A549 (cell line): ENCODE results near the gene THADA. TPM values are rescaled to one million over a fixed set of nuclear protein-coding genes. Genes with fewer than 3 reads are reported as not detected.

ENCODE experiments used
- ATAC-seq, 2 experiments: fragments of 200-7000 bp in 1 of 2; fragments of >200 bp in 1 of 2; cut with Nextera tagmentation in 1 of 2; cut with Tn5 transposase in 1 of 2; 3 replicates each; pipeline versions ENCODE4 v1.8.0 to v1.9.1; 2018 to 2020; ENCODE audit warnings: mild to moderate bottlenecking in 1 of 2, moderate library complexity in 1 of 2
- CTCF ChIA-PET: fragments of 300-600 bp; sonication (Branson Sonifier 250); formaldehyde crosslinking; extraction: SDS; loops from one replicate; lab custom pipeline; 2021; ENCODE audit warnings: antibody characterized with exemption, inconsistent platforms; lab: Yijun Ruan, JAX
- POLR2A ChIA-PET: fragments of 350-600 bp; formaldehyde crosslinking; extraction: SDS; loops from one replicate; lab custom pipeline; 2021; ENCODE audit warnings: antibody characterized with exemption, inconsistent platforms; lab: Yijun Ruan, JAX
- DNase-seq, 2 experiments: peaks; one replicate each; pipeline versions ENCODE4 v3.0.0 to v3.0.0-alpha.2; 2011 to 2016; ENCODE audit warnings: low read depth in 1 of 2, low spot score in 1 of 2
- FAIRE-seq: peaks from 2 replicates; lab custom pipeline; 2011; peaks lifted over from hg19 to GRCh38; lab: Jason Lieb, UNC
- H3K27ac ChIP-seq, 2 experiments: fragments of >200 bp; sonication (Bioruptor Twin); formaldehyde crosslinking; 3 replicates each; pipeline ENCODE4 v1.5.1; 2016 to 2017
- H3K4me1 ChIP-seq: fragments of >200 bp; sonication (Bioruptor Twin); formaldehyde crosslinking; 3 replicates; pipeline ENCODE4 v1.6.1; 2016
- H3K4me2 ChIP-seq: fragments of >200 bp; sonication (Bioruptor Twin); formaldehyde crosslinking; 3 replicates; pipeline ENCODE4 v1.6.1; 2016
- H3K4me3 ChIP-seq: fragments of >200 bp; sonication (Bioruptor Twin); formaldehyde crosslinking; 3 replicates; pipeline ENCODE4 v1.5.1; 2016
- H3K9me3 ChIP-seq: fragments of >200 bp; sonication (Bioruptor Twin); formaldehyde crosslinking; 3 replicates; pipeline ENCODE4 v1.6.1; 2016
- CBX2 ChIP-seq: fragments of 200-600 bp; sonication (generic); IDR thresholded peaks from 2 replicates; pipeline ENCODE4 v1.6.1; 2016; ENCODE audit warnings: low read depth, mild to moderate bottlenecking, borderline replicate concordance
- CHD2 ChIP-seq: fragments of 150-350 bp; IDR thresholded peaks from 2 replicates; pipeline ENCODE4 v1.6.1; 2014; ENCODE audit warnings: low read length; ENCODE audit not compliant: partially characterized antibody
- CTCF ChIP-seq: fragments of >200 bp; sonication (Bioruptor Twin); formaldehyde crosslinking; IDR thresholded peaks from 3 replicates; pipeline ENCODE4 v1.5.1; 2016
- EHF ChIP-seq: fragments of 250-450 bp; sonication (Bioruptor Pico); IDR thresholded peaks from 2 replicates; pipeline ENCODE4 v1.5.0; 2020; ENCODE audit warnings: mild to moderate bottlenecking
- EHMT2 ChIP-seq: fragments of 200-600 bp; sonication (generic); IDR thresholded peaks from 2 replicates; pipeline ENCODE4 v1.6.1; 2016; ENCODE audit warnings: antibody characterized with exemption, low read depth, mild to moderate bottlenecking, moderate library complexity
- ELK1 ChIP-seq: fragments of 150-350 bp; IDR thresholded peaks from 2 replicates; pipeline ENCODE4 v1.6.1; 2014; ENCODE audit warnings: low read depth, mild to moderate bottlenecking, low read length
- FOSB ChIP-seq: fragments of 250-450 bp; sonication (Bioruptor Pico); IDR thresholded peaks from 2 replicates; pipeline ENCODE4 v1.5.0; 2020; ENCODE audit warnings: mild to moderate bottlenecking, moderate library complexity
- FOSL2 ChIP-seq, 2 experiments: fragments of 450-650 bp in 1 of 2; fragments of >200 bp in 1 of 2; sonication (Bioruptor Twin) in 1 of 2; formaldehyde crosslinking; IDR thresholded peaks; 2 replicates each; pipeline versions ENCODE4 v1.5.0 to v1.6.1; 2016 to 2020; ENCODE audit warnings: mild to moderate bottlenecking in 1 of 2, moderate library complexity in 1 of 2
- GATA3 ChIP-seq: IDR thresholded peaks from 2 replicates; pipeline ENCODE4 v1.6.1; 2012; ENCODE audit warnings: borderline replicate concordance
- HDAC2 ChIP-seq: fragments of 200-600 bp; sonication (generic); IDR thresholded peaks from 2 replicates; pipeline ENCODE4 v1.6.1; 2016
- HES2 ChIP-seq: fragments of >200 bp; sonication (Bioruptor Twin); formaldehyde crosslinking; IDR thresholded peaks from 2 replicates; pipeline ENCODE4 v1.6.1; 2016
- HEYL ChIP-seq: fragments of 250-450 bp; sonication (Bioruptor Pico); IDR thresholded peaks from 2 replicates; pipeline ENCODE4 v1.8.0; 2021; ENCODE audit warnings: mild to moderate bottlenecking, moderate library complexity
- HMGXB4 ChIP-seq: fragments of 250-450 bp; sonication (Bioruptor Pico); IDR thresholded peaks from 2 replicates; pipeline ENCODE4 v1.5.0; 2021; ENCODE audit warnings: mild to moderate bottlenecking, moderate library complexity, borderline replicate concordance
- HOXB5 ChIP-seq: fragments of 250-450 bp; sonication (Bioruptor Pico); IDR thresholded peaks from 2 replicates; pipeline ENCODE4 v1.5.0; 2020; ENCODE audit warnings: mild to moderate bottlenecking, moderate library complexity
- MAFK ChIP-seq: fragments of 450-650 bp; IDR thresholded peaks from 2 replicates; pipeline ENCODE4 v1.6.1; 2014; ENCODE audit not compliant: partially characterized antibody
- MAX ChIP-seq: IDR thresholded peaks from 2 replicates; pipeline ENCODE4 v1.6.1; 2012
- NFE2L2 ChIP-seq: fragments of 150-350 bp; conservative IDR thresholded peaks from 2 replicates; pipeline ENCODE4 v1.6.1; 2014; ENCODE audit warnings: low read length
- NPAS2 ChIP-seq: fragments of 250-450 bp; sonication (Bioruptor Pico); IDR thresholded peaks from 2 replicates; pipeline ENCODE4 v1.8.0; 2022; ENCODE audit warnings: mild to moderate bottlenecking, moderate library complexity, borderline replicate concordance
- NR3C1 ChIP-seq: fragments of >200 bp; sonication (Bioruptor Twin); formaldehyde crosslinking; IDR thresholded peaks from 3 replicates; pipeline ENCODE4 v1.6.1; 2017
- RAD21 ChIP-seq, 2 experiments: fragments of >200 bp in 1 of 2; sonication (Bioruptor Twin) in 1 of 2; formaldehyde crosslinking in 1 of 2; IDR thresholded peaks in 1 of 2; conservative IDR thresholded peaks in 1 of 2; 2 replicates in 1 of 2; 3 replicates in 1 of 2; pipeline ENCODE4 v1.6.1; 2012 to 2018; ENCODE audit warnings: inconsistent platforms in 1 of 2
- RARB ChIP-seq: fragments of 250-450 bp; sonication (Bioruptor Pico); IDR thresholded peaks from 2 replicates; pipeline ENCODE4 v1.8.0; 2021; ENCODE audit warnings: mild to moderate bottlenecking, moderate library complexity
- TP53 ChIP-seq: fragments of 250-450 bp; sonication (Bioruptor Pico); IDR thresholded peaks from 2 replicates; pipeline ENCODE4 v1.5.0; 2021; ENCODE audit warnings: mild to moderate bottlenecking, moderate library complexity
- USF2 ChIP-seq: fragments of 450-650 bp; IDR thresholded peaks from 2 replicates; pipeline ENCODE4 v1.6.1; 2014; ENCODE audit warnings: antibody characterized with exemption
- ZC3H11A ChIP-seq: fragments of 450-650 bp; IDR thresholded peaks from 2 replicates; pipeline ENCODE4 v1.6.1; 2014; ENCODE audit warnings: antibody characterized with exemption, mild to moderate bottlenecking
- ZFP36 ChIP-seq: fragments of 450-650 bp; IDR thresholded peaks from 2 replicates; pipeline ENCODE4 v1.6.1; 2014; ENCODE audit warnings: borderline replicate concordance; ENCODE audit not compliant: partially characterized antibody
- ZSCAN20 ChIP-seq: fragments of 250-450 bp; sonication (Bioruptor Pico); IDR thresholded peaks from 2 replicates; pipeline ENCODE4 v1.8.0; 2022; ENCODE audit warnings: mild to moderate bottlenecking, moderate library complexity
- WGBS: methylation state at CpG from one replicate; pipeline ENCODE4 v1.1.6; 2017; ENCODE audit errors: missing lambda C conversion rate; 5-methylcytosine and 5-hydroxymethylcytosine counted together
- polyA plus RNA-seq, 4 experiments: library from polyadenylated mRNA; depleted of rRNA in 3 of 4; stranded (reverse); fragments of >200 nt; fragmentation: RNase III in 1 of 4; extraction: RNeasy Plus Mini Kit Qiagen cat#74134 plus additional on column Dnase treatment in 1 of 4; gene quantifications; 2 replicates in 3 of 4; 3 replicates in 1 of 4; pipeline ENCODE4 v1.2.3, GENCODE V29; 2011 to 2017

THADA gene
- polyA plus RNA-seq, 2 of the 4 experiments (the other 2 are of a cell fraction), result 21.8 to 37.9 TPM

- H3K4me2 ChIP-seq, result no peak overlapping the region
- no peak for DNase-seq
- H3K9me3 ChIP-seq, result no peaks in the 10 kb centered on the region
- FAIRE-seq, result no peak
- ATAC-seq, result no peak
- no peak overlapping the region for H3K4me3 ChIP-seq
- 89% methylated on average over 5 of the region's 5 CpGs for WGBS
- ChIA-PET POLR2A (interaction anchor here (0.6 kb wide), 1 partner anchor 31 kb away, joined by 3 read pairs; no protein-coding TSS in a partner anchor), CTCF (interaction anchor here (1.0 to 1.7 kb wide), 2 partner anchors 10 kb away, joined by 3 to 4 read pairs; no protein-coding TSS in a partner anchor)
- H3K4me1 ChIP-seq, result peaks cover 26% of the 10 kb centered on the region
- no peak for TF ChIP-seq HEYL (CRISPR knock-in tag)
- no peak for TF ChIP-seq CTCF
- TF ChIP-seq TP53 (CRISPR knock-in tag), result no peak
- TF ChIP-seq CHD2, result no peak
- no peak for TF ChIP-seq ZSCAN20 (CRISPR knock-in tag)
- no peak for TF ChIP-seq CBX2
- TF ChIP-seq EHF (CRISPR knock-in tag), result no peak
- TF ChIP-seq NFE2L2, result no peak
- H3K27ac ChIP-seq, result no peak overlapping the region
Observed at GRCh38 chr2:43343573-43344304, 252.1 kb downstream of the THADA start.

- no peak overlapping the region for H3K4me3 ChIP-seq
- no peaks in the 10 kb centered on the region for H3K9me3 ChIP-seq
- DNase-seq (no peak), ATAC-seq (peak in 1 of 2 experiments; percentile 22; a peak in 1 of 6 replicates), FAIRE-seq (no peak)
- CTCF ChIA-PET, result interaction anchor here (1.2 to 3.2 kb wide), 5 partner anchors 8 to 23 kb away, joined by 3 to 13 read pairs (median 3); no protein-coding TSS in a partner anchor
- TF ChIP-seq MAX (no peak), HMGXB4 (CRISPR knock-in tag) (no peak), RAD21 (conservative IDR thresholded peaks at IDR 0.05 in 1 of 2, IDR thresholded peaks at IDR 0.05 in 1 of 2) (no peak), HES2 (no peak), HDAC2 (no peak), USF2 (no peak), CHD2 (no peak), MAFK (no peak), ZC3H11A (no peak), ZFP36 (no peak), EHMT2 (no peak), FOSL2 (IDR thresholded peaks at IDR 0.05) (no peak), FOSL2 (CRISPR knock-in tag; IDR thresholded peaks at IDR 0.05) (no peak), FOSB (CRISPR knock-in tag) (no peak), TP53 (CRISPR knock-in tag) (no peak), HOXB5 (CRISPR knock-in tag) (no peak), NR3C1 (no peak), ELK1 (no peak), RARB (CRISPR knock-in tag) (no peak), NPAS2 (CRISPR knock-in tag) (no peak), GATA3 (no peak)
- 90% methylated on average over 13 of the region's 13 CpGs for WGBS
- POLR2A ChIA-PET, result no interaction called here
- peaks cover 26% of the 10 kb centered on the region for H3K4me1 ChIP-seq
- H3K4me2 ChIP-seq, result 0 out of 3 replicates have a peak overlapping the region, but pooled peaks have one; percentile 52
- peak overlapping the region in 1 of 2 experiments; percentile 63; a peak in 3 of 6 replicates for H3K27ac ChIP-seq
Observed at GRCh38 chr2:43341959-43342757, 253.7 kb downstream of the THADA start.
